Caco-2 (cell line): ENCODE data around the gene EID1. TPM values are rescaled to one million over a fixed set of nuclear protein-coding genes. Genes with fewer than 3 reads are reported as not detected.

Experiments used
- BruUV-seq: library from RNA; stranded (reverse); fragments of 400-500 nt; replicated peaks from 2 replicates; lab custom pipeline; 2021; lab: Mats Ljungman, UMichigan
- CTCF ChIA-PET: fragments of 300-600 bp; sonication (Branson Sonifier 250); formaldehyde crosslinking; loops from one replicate; lab custom pipeline; 2022; ENCODE audit warnings: antibody characterized with exemption; lab: Charles Lee
- POLR2A ChIA-PET: fragments of 300-600 bp; sonication (Branson Sonifier 250); formaldehyde crosslinking; loops from one replicate; lab custom pipeline; 2022; ENCODE audit warnings: antibody characterized with exemption; lab: Charles Lee
- DNase-seq, 2 experiments: peaks; one replicate each; pipeline versions ENCODE4 v3.0.0 to v3.0.0-alpha.2; 2020 to 2022
- H3K27me3 ChIP-seq: replicated peaks from 2 replicates; pipeline ENCODE4 v1.6.0; 2011; ENCODE audit warnings: low read length; ENCODE audit not compliant: control insufficient read depth, insufficient read depth
- H3K36me3 ChIP-seq: 2 replicates; pipeline ENCODE4 v1.5.1; 2011; ENCODE audit warnings: low read length; ENCODE audit not compliant: control insufficient read depth, insufficient read depth
- H3K4me1 ChIP-seq: fragments of 250-450 bp; sonication (Bioruptor Pico); 2 replicates; pipeline ENCODE4 v1.5.1; 2020; ENCODE audit warnings: mild to moderate bottlenecking
- H3K4me3 ChIP-seq: 2 replicates; pipeline ENCODE4 v1.5.1; 2011; ENCODE audit warnings: low read depth, mild to moderate bottlenecking, control low read depth, low read length
- H3K9me3 ChIP-seq: fragments of 250-450 bp; sonication (Bioruptor Pico); 2 replicates; pipeline ENCODE4 v1.5.1; 2020; ENCODE audit warnings: mild to moderate bottlenecking, moderate library complexity
- H3K27ac Mint-ChIP-seq: one replicate; pipeline ENCODE4 v1.8.0; 2022; ENCODE audit warnings: mixed read lengths; ENCODE audit not compliant: unreplicated experiment
- H3K27me3 Mint-ChIP-seq: one replicate; pipeline ENCODE4 v1.8.0; 2022; ENCODE audit warnings: mixed read lengths; ENCODE audit not compliant: insufficient read depth, unreplicated experiment
- H3K36me3 Mint-ChIP-seq: one replicate; pipeline ENCODE4 v1.8.0; 2022; ENCODE audit warnings: mild to moderate bottlenecking, mixed read lengths; ENCODE audit not compliant: insufficient read depth, unreplicated experiment
- H3K4me1 Mint-ChIP-seq: one replicate; pipeline ENCODE4 v1.8.0; 2022; ENCODE audit warnings: low read depth, mixed read lengths; ENCODE audit not compliant: unreplicated experiment
- H3K4me3 Mint-ChIP-seq: one replicate; pipeline ENCODE4 v1.8.0; 2022; ENCODE audit warnings: mild to moderate bottlenecking, moderate library complexity, mixed read lengths; ENCODE audit not compliant: unreplicated experiment
- H3K9me3 Mint-ChIP-seq: one replicate; pipeline ENCODE4 v1.8.0; 2022; ENCODE audit warnings: mixed read lengths; ENCODE audit not compliant: unreplicated experiment
- CTCF ChIP-seq, 2 experiments: fragments of 200-600 bp in 1 of 2; IDR thresholded peaks; 1 replicate in 1 of 2; 2 replicates in 1 of 2; pipeline versions ENCODE4 v1.5.1 to v1.8.0; 2011 to 2022; ENCODE audit warnings: antibody characterized with exemption in 1 of 2, control low read depth in 1 of 2, inconsistent platforms in 1 of 2, low read depth in 1 of 2, low read length in 1 of 2, mild to moderate bottlenecking in 1 of 2, moderate library complexity in 1 of 2; ENCODE audit not compliant: insufficient read depth in 1 of 2, severe bottlenecking in 1 of 2, unreplicated experiment in 1 of 2
- intact Hi-C: fragments of 100-400 bp; cut with micrococcal nuclease; formaldehyde crosslinking; loops from one replicate; pipeline ENCODE4 v1.10.0; 2022; ENCODE audit not compliant: unreplicated experiment
- total RNA-seq: library from RNA; stranded (reverse); gene quantifications from 2 replicates; pipeline ENCODE4 v1.2.3, GENCODE V29; 2022

The EID1 gene
- total RNA-seq, 1 experiment from 2014 or later = 63.6 TPM

GRCh38 chr15:48898032-48898431, 20.1 kb downstream of the EID1 start:
- CTCF ChIA-PET = no interaction called here
- intact Hi-C loops = no loop called here
- Histone ChIP-seq H3K4me3 (no peak overlapping the region), H3K27me3 (no peaks in the 10 kb centered on the region), H3K9me3 (no peaks in the 10 kb centered on the region), H3K36me3 (no peaks in the 10 kb centered on the region), H3K4me1 (no peaks in the 10 kb centered on the region)
- DNase-seq = no peak
- Mint-ChIP-seq H3K27me3 (peaks cover 2% of the 10 kb centered on the region), H3K4me3 (no peak overlapping the region), H3K27ac (no peak overlapping the region), H3K9me3 (no peaks in the 10 kb centered on the region), H3K4me1 (peaks cover 5% of the 10 kb centered on the region), H3K36me3 (no peaks in the 10 kb centered on the region)
- POLR2A ChIA-PET = no interaction called here
- no TSS peak for BruUV-seq
- no peak for TF ChIP-seq CTCF (IDR thresholded peaks at IDR 0.05; ENCODE audit: insufficient read depth in 1 of 2, low read depth in 1 of 2, low read length in 1 of 2, severe bottlenecking in 1 of 2, unreplicated experiment in 1 of 2)

- Mint-ChIP-seq H3K9me3 (no peaks in the 10 kb centered on the region), H3K36me3 (no peaks in the 10 kb centered on the region), H3K27me3 (peaks cover 2% of the 10 kb centered on the region), H3K27ac (no peak overlapping the region), H3K4me1 (peaks cover 5% of the 10 kb centered on the region), H3K4me3 (no peak overlapping the region)
- ChIA-PET CTCF (no interaction called here), POLR2A (no interaction called here)
- Histone ChIP-seq H3K36me3 (no peaks in the 10 kb centered on the region), H3K4me3 (no peak overlapping the region), H3K27me3 (no peaks in the 10 kb centered on the region), H3K9me3 (no peaks in the 10 kb centered on the region), H3K4me1 (no peaks in the 10 kb centered on the region)
- intact Hi-C loops = no loop called here
- no TSS peak for BruUV-seq
- no peak for DNase-seq
- no peak for TF ChIP-seq CTCF (IDR thresholded peaks at IDR 0.05; ENCODE audit: insufficient read depth in 1 of 2, low read depth in 1 of 2, low read length in 1 of 2, severe bottlenecking in 1 of 2, unreplicated experiment in 1 of 2)
Observed at GRCh38 chr15:48898446-48898845, 20.5 kb downstream of the EID1 start.

- POLR2A ChIA-PET = no interaction called here
- Histone ChIP-seq H3K9me3 (no peaks in the 10 kb centered on the region), H3K4me3 (no peak overlapping the region), H3K36me3 (no peaks in the 10 kb centered on the region), H3K27me3 (no peaks in the 10 kb centered on the region), H3K4me1 (no peaks in the 10 kb centered on the region)
- intact Hi-C loops = no loop called here
- H3K9me3 Mint-ChIP-seq = no peaks in the 10 kb centered on the region
- H3K4me3 Mint-ChIP-seq = no peak overlapping the region
- no TSS peak for BruUV-seq
- no peak for DNase-seq
- no peak overlapping the region for H3K27ac Mint-ChIP-seq
- H3K36me3 Mint-ChIP-seq = no peaks in the 10 kb centered on the region
- TF ChIP-seq CTCF (IDR thresholded peaks at IDR 0.05; ENCODE audit: insufficient read depth in 1 of 2, low read depth in 1 of 2, low read length in 1 of 2, severe bottlenecking in 1 of 2, unreplicated experiment in 1 of 2) = no peak
- peaks cover 2% of the 10 kb centered on the region for H3K27me3 Mint-ChIP-seq
- CTCF ChIA-PET = interaction anchor here (0.6 kb wide), 1 partner anchor 76 kb away, joined by 3 read pairs; no protein-coding TSS in a partner anchor
- peaks cover 4% of the 10 kb centered on the region for H3K4me1 Mint-ChIP-seq
Observed at GRCh38 chr15:48899793-48900192, 21.9 kb downstream of the EID1 start.
